IMR-90 (cell line): ENCODE measurements around the gene PMAIP1. TPM values are rescaled to one million over a fixed set of nuclear protein-coding genes. Genes with fewer than 3 reads are reported as not detected.

Experiments
- ATAC-seq: fragments of 200-7000 bp; cut with Tn5 transposase; 2 replicates; pipeline ENCODE4 v1.9.1; 2020; ENCODE audit warnings: low read depth, mild to moderate bottlenecking, moderate library complexity
- BruUV-seq: library from RNA; stranded (reverse); fragments of 400-500 nt; replicated peaks from 2 replicates; lab custom pipeline; 2021; lab: Mats Ljungman, UMichigan
- CTCF ChIA-PET: fragments of 300-600 bp; formaldehyde crosslinking; extraction: SDS; loops from one replicate; lab custom pipeline; 2021; ENCODE audit warnings: antibody characterized with exemption; lab: Yijun Ruan, JAX
- POLR2A ChIA-PET: fragments of 300-600 bp; sonication (Branson Sonifier 250); formaldehyde crosslinking; loops from one replicate; lab custom pipeline; 2022; ENCODE audit warnings: antibody characterized with exemption; ENCODE audit not compliant: unreplicated experiment; lab: Charles Lee
- DNase-seq: peaks from one replicate; pipeline ENCODE4 v3.0.0; 2013
- H2AFZ ChIP-seq: replicated peaks from 2 replicates; pipeline ENCODE3; 2013; ENCODE audit warnings: low read length, mild to moderate bottlenecking; ENCODE audit not compliant: poor library complexity
- H2AK5ac ChIP-seq: 2 replicates; pipeline ENCODE4 v1.6.1; 2013; ENCODE audit warnings: low read depth, low read length, inconsistent platforms
- H2AK9ac ChIP-seq: replicated peaks from 2 replicates; pipeline ENCODE3; 2013; ENCODE audit warnings: mild to moderate bottlenecking, low read depth, low read length, moderate library complexity; ENCODE audit not compliant: poor library complexity
- H2BK120ac ChIP-seq: 2 replicates; pipeline ENCODE4 v1.6.1; 2013; ENCODE audit warnings: low read depth, low read length, inconsistent platforms
- H2BK15ac ChIP-seq: 3 replicates; pipeline ENCODE4 v1.6.1; 2013; ENCODE audit warnings: low read depth, low read length, inconsistent platforms
- H2BK20ac ChIP-seq: 2 replicates; pipeline ENCODE4 v1.6.1; 2013; ENCODE audit warnings: low read depth, mild to moderate bottlenecking, inconsistent platforms, low read length, moderate library complexity
- H2BK5ac ChIP-seq: 2 replicates; pipeline ENCODE4 v1.6.1; 2013; ENCODE audit warnings: mild to moderate bottlenecking, low read depth, low read length, inconsistent platforms; ENCODE audit not compliant: poor library complexity, severe bottlenecking
- H3K14ac ChIP-seq: replicated peaks from 2 replicates; pipeline ENCODE4 v1.6.1; 2013; ENCODE audit warnings: low read depth, low read length, inconsistent platforms
- H3K18ac ChIP-seq: 2 replicates; pipeline ENCODE4 v1.6.1; 2013; ENCODE audit warnings: low read depth, low read length, control low read depth
- H3K23ac ChIP-seq: 2 replicates; pipeline ENCODE4 v1.6.1; 2013; ENCODE audit warnings: low read depth, low read length, inconsistent platforms
- H3K27ac ChIP-seq: 2 replicates; pipeline ENCODE4 v1.5.1; 2013; ENCODE audit warnings: mild to moderate bottlenecking, control low read depth, low read length; ENCODE audit not compliant: insufficient read depth
- H3K27me3 ChIP-seq: 2 replicates; pipeline ENCODE4 v1.6.1; 2013; ENCODE audit warnings: low read length; ENCODE audit not compliant: control insufficient read depth, insufficient read depth
- H3K36me3 ChIP-seq: 2 replicates; pipeline ENCODE4 v1.6.1; 2013; ENCODE audit warnings: low read length, mixed read lengths; ENCODE audit not compliant: control insufficient read depth, insufficient read depth
- H3K4ac ChIP-seq: 2 replicates; pipeline ENCODE4 v1.6.1; 2013; ENCODE audit warnings: low read depth, low read length, inconsistent platforms
- H3K4me1 ChIP-seq: 2 replicates; pipeline ENCODE4 v1.6.1; 2013; ENCODE audit warnings: low read length, mixed read lengths; ENCODE audit not compliant: control insufficient read depth, insufficient read depth
- H3K4me2 ChIP-seq: 2 replicates; pipeline ENCODE4 v1.6.1; 2013; ENCODE audit warnings: low read depth, mild to moderate bottlenecking, control low read depth, low read length, moderate library complexity
- H3K4me3 ChIP-seq: 2 replicates; pipeline ENCODE4 v1.5.1; 2013; ENCODE audit warnings: low read depth, mild to moderate bottlenecking, control low read depth, low read length, moderate library complexity; ENCODE audit not compliant: insufficient read depth
- H3K56ac ChIP-seq: 2 replicates; pipeline ENCODE4 v1.6.1; 2013; ENCODE audit warnings: low read length, inconsistent platforms; ENCODE audit not compliant: insufficient read depth; ENCODE audit errors: extremely low read depth
- H3K79me1 ChIP-seq, 2 experiments: 2 replicates each; pipeline ENCODE4 v1.6.1; 2013; ENCODE audit warnings: low read length in 2 of 2, inconsistent platforms in 1 of 2, low read depth in 1 of 2
- H3K9ac ChIP-seq: 2 replicates; pipeline ENCODE4 v1.6.1; 2013; ENCODE audit warnings: low read depth, low read length, control low read depth
- H3K9me1 ChIP-seq: 2 replicates; pipeline ENCODE4 v1.6.1; 2013; ENCODE audit warnings: low read length, inconsistent platforms; ENCODE audit not compliant: insufficient read depth
- H3K9me3 ChIP-seq: 2 replicates; pipeline ENCODE4 v1.6.1; 2013; ENCODE audit warnings: low read length; ENCODE audit not compliant: control insufficient read depth, insufficient read depth
- H4K20me1 ChIP-seq: 2 replicates; pipeline ENCODE4 v1.6.1; 2013; ENCODE audit warnings: low read length, inconsistent platforms; ENCODE audit not compliant: insufficient read depth
- H4K5ac ChIP-seq: 2 replicates; pipeline ENCODE4 v1.6.1; 2013; ENCODE audit warnings: mild to moderate bottlenecking, low read depth, low read length, control low read depth
- H4K8ac ChIP-seq, 2 experiments: 2 replicates each; pipeline ENCODE4 v1.6.1; 2013; ENCODE audit warnings: low read depth in 2 of 2, low read length in 2 of 2, control low read depth in 1 of 2, inconsistent platforms in 1 of 2
- H4K91ac ChIP-seq: 2 replicates; pipeline ENCODE4 v1.6.1; 2013; ENCODE audit warnings: low read depth, low read length, inconsistent platforms; ENCODE audit not compliant: insufficient read depth
- BHLHE40 ChIP-seq: fragments of 150-350 bp; IDR thresholded peaks from 2 replicates; pipeline ENCODE4 v1.6.1; 2016; ENCODE audit warnings: mild to moderate bottlenecking, low read depth, low read length
- CEBPB ChIP-seq: IDR thresholded peaks from 2 replicates; pipeline ENCODE4 v1.6.1; 2012; ENCODE audit warnings: low read depth, low read length, improper control_type of control experiment
- CHD1 ChIP-seq: IDR thresholded peaks from 2 replicates; pipeline ENCODE4 v1.6.1; 2012; ENCODE audit warnings: low read depth, low read length, improper control_type of control experiment
- FOS ChIP-seq: fragments of 150-350 bp; IDR thresholded peaks from 2 replicates; pipeline ENCODE4 v1.6.1; 2016; ENCODE audit warnings: low read depth, low read length
- MAFK ChIP-seq: IDR thresholded peaks from 2 replicates; pipeline ENCODE4 v1.6.1; 2012; ENCODE audit warnings: low read depth, low read length, improper control_type of control experiment
- MAZ ChIP-seq: IDR thresholded peaks from 2 replicates; pipeline ENCODE4 v1.6.1; 2012; ENCODE audit warnings: low read depth, mild to moderate bottlenecking, low read length, improper control_type of control experiment, moderate library complexity, borderline replicate concordance
- MXI1 ChIP-seq: IDR thresholded peaks from 2 replicates; pipeline ENCODE4 v1.6.1; 2012; ENCODE audit warnings: low read depth, mild to moderate bottlenecking, low read length, moderate library complexity, borderline replicate concordance
- NFE2L2 ChIP-seq: fragments of 150-350 bp; IDR thresholded peaks from 2 replicates; pipeline ENCODE4 v1.6.1; 2016; ENCODE audit warnings: low read depth, mild to moderate bottlenecking, low read length
- POLR2A ChIP-seq: IDR thresholded peaks from 2 replicates; pipeline ENCODE4 v1.6.1; 2012; ENCODE audit warnings: mild to moderate bottlenecking, low read depth, low read length
- RAD21 ChIP-seq: IDR thresholded peaks from 2 replicates; pipeline ENCODE4 v1.6.1; 2012; ENCODE audit warnings: low read length, improper control_type of control experiment
- RCOR1 ChIP-seq: IDR thresholded peaks from 2 replicates; pipeline ENCODE4 v1.6.1; 2012; ENCODE audit warnings: mild to moderate bottlenecking, low read length, improper control_type of control experiment; ENCODE audit not compliant: insufficient replicate concordance
- RFX5 ChIP-seq: IDR thresholded peaks from 2 replicates; pipeline ENCODE4 v1.8.0; 2012; ENCODE audit warnings: low read depth, mild to moderate bottlenecking, low read length, moderate library complexity
- SMC3 ChIP-seq: fragments of 150-350 bp; IDR thresholded peaks from 2 replicates; pipeline ENCODE4 v1.6.1; 2016; ENCODE audit warnings: low read depth, mild to moderate bottlenecking, antibody characterized with exemption, low read length, moderate library complexity
- USF2 ChIP-seq: fragments of 150-350 bp; IDR thresholded peaks from 2 replicates; pipeline ENCODE4 v1.6.1; 2017; ENCODE audit warnings: mild to moderate bottlenecking, antibody characterized with exemption, low read length, low read depth
- WGBS, 2 experiments: methylation state at CpG; one replicate each; pipeline versions ENCODE4 v1.1.5 to v1.1.7; 2013; ENCODE audit warnings: missing lambda C conversion rate in 2 of 2; ENCODE audit not compliant: insufficient read length in 1 of 2; ENCODE audit errors: extremely low coverage in 2 of 2; 5-methylcytosine and 5-hydroxymethylcytosine counted together
- dilution Hi-C: fragments of 300-500 bp; cut with HindIII; formaldehyde crosslinking; loops from one replicate; pipeline ENCODE4 v1.14.3; 2018; ENCODE audit warnings: low sequenced_read_pairs; ENCODE audit not compliant: unreplicated experiment
- in situ Hi-C: fragments of 300-500 bp; cut with MboI; formaldehyde crosslinking; loops from 3 replicates; pipeline ENCODE4 v1.14.3; 2019; ENCODE audit warnings: low sequenced_read_pairs, inconsistent platforms, mixed read lengths
- intact Hi-C: fragments of 100-400 bp; cut with micrococcal nuclease; formaldehyde crosslinking; loops from 2 replicates; pipeline ENCODE4 v1.10.0; 2022
- polyA plus RNA-seq, 3 experiments: library from polyadenylated mRNA; depleted of rRNA; stranded (reverse); fragments of >200 nt; gene quantifications; 2 replicates each; pipeline ENCODE4 v1.2.3, GENCODE V29; 2012; ENCODE audit warnings: low replicate concordance in 1 of 3
- total RNA-seq: library from RNA; depleted of rRNA; stranded (reverse); fragments of >200 nt; gene quantifications from 2 replicates; pipeline ENCODE4 v1.2.3, GENCODE V29; 2012
- TF ChIP-seq, protein P1 (sequence below): fragments of 150-350 bp; IDR thresholded peaks from 2 replicates; pipeline ENCODE4 v1.6.1; 2016; ENCODE audit warnings: low read depth, mild to moderate bottlenecking, low read length, moderate library complexity, borderline replicate concordance
- TF ChIP-seq, protein P2 (sequence below): conservative IDR thresholded peaks from 2 replicates; pipeline ENCODE4 v1.5.1; 2012; ENCODE audit warnings: mild to moderate bottlenecking, low read depth, low read length, improper control_type of control experiment

PMAIP1 gene
- total and polyA plus RNA-seq, 2 of the 4 experiments (the other 2 are of a cell fraction) = 14.0 to 30.1 TPM

- peak overlapping the region; percentile 92 for H3K4ac ChIP-seq
- peak overlapping the region; percentile 73 for H3K14ac ChIP-seq
- H2AFZ ChIP-seq = peak overlapping the region; percentile 77
- 0 out of 4 replicates have a peak, but pooled peaks cover 0 to 2% of the 10 kb centered on the region in 2 experiments for H3K79me1 ChIP-seq
- H4K8ac ChIP-seq = peak overlapping the region in 1 of 2 experiments; percentile 84; a peak in 1 of 4 replicates
- peak overlapping the region; percentile 63; the same call in 1 of the 2 replicates for H3K23ac ChIP-seq
- H2AK5ac ChIP-seq = peak overlapping the region; percentile 76; the same call in 1 of the 2 replicates
- H3K18ac ChIP-seq = peak overlapping the region; percentile 48; the same call in 1 of the 2 replicates
- H3K9me3 ChIP-seq = peaks cover 3% of the 10 kb centered on the region; the same call in 1 of the 2 replicates
- ChIA-PET POLR2A (no interaction called here), CTCF (interaction anchor here (0.7 kb wide), 1 partner anchor 55 kb away, joined by 3 read pairs; no protein-coding TSS in a partner anchor)
- H3K9ac ChIP-seq = no peak overlapping the region
- intact Hi-C loops = no loop called here
- TF ChIP-seq RAD21 (no peak), RCOR1 (no peak), SMC3 (no peak), RFX5 (no peak), NFE2L2 (no peak), MAZ (no peak), BHLHE40 (no peak), MAFK (no peak), CEBPB (no peak), FOS (no peak), MXI1 (no peak), POLR2A (no peak), CHD1 (no peak), USF2 (no peak)
- TF ChIP-seq, protein P1, sequence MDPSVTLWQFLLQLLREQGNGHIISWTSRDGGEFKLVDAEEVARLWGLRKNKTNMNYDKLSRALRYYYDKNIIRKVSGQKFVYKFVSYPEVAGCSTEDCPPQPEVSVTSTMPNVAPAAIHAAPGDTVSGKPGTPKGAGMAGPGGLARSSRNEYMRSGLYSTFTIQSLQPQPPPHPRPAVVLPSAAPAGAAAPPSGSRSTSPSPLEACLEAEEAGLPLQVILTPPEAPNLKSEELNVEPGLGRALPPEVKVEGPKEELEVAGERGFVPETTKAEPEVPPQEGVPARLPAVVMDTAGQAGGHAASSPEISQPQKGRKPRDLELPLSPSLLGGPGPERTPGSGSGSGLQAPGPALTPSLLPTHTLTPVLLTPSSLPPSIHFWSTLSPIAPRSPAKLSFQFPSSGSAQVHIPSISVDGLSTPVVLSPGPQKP = no peak
- TF ChIP-seq, protein P2, sequence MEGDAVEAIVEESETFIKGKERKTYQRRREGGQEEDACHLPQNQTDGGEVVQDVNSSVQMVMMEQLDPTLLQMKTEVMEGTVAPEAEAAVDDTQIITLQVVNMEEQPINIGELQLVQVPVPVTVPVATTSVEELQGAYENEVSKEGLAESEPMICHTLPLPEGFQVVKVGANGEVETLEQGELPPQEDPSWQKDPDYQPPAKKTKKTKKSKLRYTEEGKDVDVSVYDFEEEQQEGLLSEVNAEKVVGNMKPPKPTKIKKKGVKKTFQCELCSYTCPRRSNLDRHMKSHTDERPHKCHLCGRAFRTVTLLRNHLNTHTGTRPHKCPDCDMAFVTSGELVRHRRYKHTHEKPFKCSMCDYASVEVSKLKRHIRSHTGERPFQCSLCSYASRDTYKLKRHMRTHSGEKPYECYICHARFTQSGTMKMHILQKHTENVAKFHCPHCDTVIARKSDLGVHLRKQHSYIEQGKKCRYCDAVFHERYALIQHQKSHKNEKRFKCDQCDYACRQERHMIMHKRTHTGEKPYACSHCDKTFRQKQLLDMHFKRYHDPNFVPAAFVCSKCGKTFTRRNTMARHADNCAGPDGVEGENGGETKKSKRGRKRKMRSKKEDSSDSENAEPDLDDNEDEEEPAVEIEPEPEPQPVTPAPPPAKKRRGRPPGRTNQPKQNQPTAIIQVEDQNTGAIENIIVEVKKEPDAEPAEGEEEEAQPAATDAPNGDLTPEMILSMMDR = no peak
- no peak overlapping the region for H3K56ac ChIP-seq
- peaks cover 8% of the 10 kb centered on the region for H3K9me1 ChIP-seq
- no peak overlapping the region; the same call in 1 of the 2 replicates for H3K27ac ChIP-seq
- H3K27me3 ChIP-seq = no peaks in the 10 kb centered on the region
- H4K5ac ChIP-seq = no peak overlapping the region; the same call in 1 of the 2 replicates
- no peak for ATAC-seq
- H4K91ac ChIP-seq = peak overlapping the region; percentile 86
- no peaks in the 10 kb centered on the region for H3K36me3 ChIP-seq
- H2BK120ac ChIP-seq = peak overlapping the region; percentile 85
- 100% methylated on average over 1 of the region's 6 CpGs; no CpG with 5 or more reads in 1 of the 2 experiments for WGBS, 2 experiments
- no peak overlapping the region for H3K4me3 ChIP-seq
- BruUV-seq = no TSS peak
- H2BK5ac ChIP-seq = peak overlapping the region; percentile 32
- H4K20me1 ChIP-seq = no peaks in the 10 kb centered on the region
- peak overlapping the region; percentile 70; the same call in 1 of the 2 replicates for H2BK20ac ChIP-seq
- peak; percentile 61 for DNase-seq
- H3K4me2 ChIP-seq = no peak overlapping the region
- H2AK9ac ChIP-seq = peak overlapping the region; percentile 31
- dilution Hi-C loops = no loop called here
- H3K4me1 ChIP-seq = peaks cover 17% of the 10 kb centered on the region
- in situ Hi-C loops = no loop called here
- H2BK15ac ChIP-seq = 0 out of 3 replicates have a peak overlapping the region, but pooled peaks have one; percentile 35
These were observed 15.8 kb downstream of the PMAIP1 start for GRCh38 chr18:59915606-59916005.
